Osteoblast (primary cell): ENCODE data around the gene KLHL7. TPM values are rescaled to one million over a fixed set of nuclear protein-coding genes. Genes with fewer than 3 reads are reported as not detected.
"Not testable (repeated sequence)": the region's sequence is repeated elsewhere in the genome, so short reads cannot be mapped to it uniquely, and the experiment has no call there.

ENCODE experiments used
- DNase-seq: peaks from one replicate; pipeline ENCODE4 v3.0.0; 2011; ENCODE audit warnings: low spot score, mixed read lengths; ENCODE audit not compliant: insufficient read length; ENCODE audit errors: missing footprints
- H2AFZ ChIP-seq: 2 replicates; pipeline ENCODE4 v1.6.0; 2011; ENCODE audit warnings: mild to moderate bottlenecking, low read length
- H3K27ac ChIP-seq: 2 replicates; pipeline ENCODE4 v1.5.1; 2011; ENCODE audit warnings: mild to moderate bottlenecking, low read depth, low read length, moderate library complexity
- H3K27me3 ChIP-seq: 2 replicates; pipeline ENCODE4 v1.6.0; 2012; ENCODE audit warnings: mild to moderate bottlenecking, control low read depth, inconsistent platforms, low read length, moderate library complexity; ENCODE audit not compliant: insufficient read depth
- H3K36me3 ChIP-seq: 2 replicates; pipeline ENCODE4 v1.5.1; 2011; ENCODE audit warnings: mild to moderate bottlenecking, low read length, control low read depth, moderate library complexity; ENCODE audit not compliant: insufficient read depth
- H3K4me1 ChIP-seq: 2 replicates; pipeline ENCODE4 v1.5.1; 2011; ENCODE audit warnings: mild to moderate bottlenecking, low read length, control low read depth, moderate library complexity; ENCODE audit not compliant: insufficient read depth
- H3K4me2 ChIP-seq: 2 replicates; pipeline ENCODE4 v1.6.0; 2011; ENCODE audit warnings: mild to moderate bottlenecking, low read length; ENCODE audit not compliant: insufficient read depth
- H3K4me3 ChIP-seq: fragments of 200-600 bp; sonication (generic); 3 replicates; pipeline ENCODE4 v1.5.1; 2012; ENCODE audit warnings: mild to moderate bottlenecking, low read length, inconsistent platforms; ENCODE audit not compliant: insufficient read depth
- H3K79me2 ChIP-seq: 2 replicates; pipeline ENCODE4 v1.6.0; 2012; ENCODE audit warnings: mild to moderate bottlenecking, low read length, control low read depth, inconsistent platforms; ENCODE audit not compliant: insufficient read depth
- H3K9me3 ChIP-seq: 2 replicates; pipeline ENCODE4 v1.5.1; 2011; ENCODE audit warnings: low read depth, low read length, control low read depth
- H4K20me1 ChIP-seq: 2 replicates; pipeline ENCODE4 v1.6.0; 2012; ENCODE audit warnings: mild to moderate bottlenecking, low read length, control low read depth; ENCODE audit not compliant: insufficient read depth
- total RNA-seq: library from RNA; depleted of rRNA; stranded (reverse); fragments of >200 nt; gene quantifications from 2 replicates; pipeline ENCODE4 v1.2.3, GENCODE V29; 2012
- TF ChIP-seq, protein P1 (sequence below): IDR thresholded peaks from 2 replicates; pipeline ENCODE4 v1.5.1; 2011; ENCODE audit warnings: mild to moderate bottlenecking, low read depth, low read length, moderate library complexity; ENCODE audit errors: extremely low read depth

The KLHL7 gene
- total RNA-seq, 1 donor: 44.2 TPM

DNA sequence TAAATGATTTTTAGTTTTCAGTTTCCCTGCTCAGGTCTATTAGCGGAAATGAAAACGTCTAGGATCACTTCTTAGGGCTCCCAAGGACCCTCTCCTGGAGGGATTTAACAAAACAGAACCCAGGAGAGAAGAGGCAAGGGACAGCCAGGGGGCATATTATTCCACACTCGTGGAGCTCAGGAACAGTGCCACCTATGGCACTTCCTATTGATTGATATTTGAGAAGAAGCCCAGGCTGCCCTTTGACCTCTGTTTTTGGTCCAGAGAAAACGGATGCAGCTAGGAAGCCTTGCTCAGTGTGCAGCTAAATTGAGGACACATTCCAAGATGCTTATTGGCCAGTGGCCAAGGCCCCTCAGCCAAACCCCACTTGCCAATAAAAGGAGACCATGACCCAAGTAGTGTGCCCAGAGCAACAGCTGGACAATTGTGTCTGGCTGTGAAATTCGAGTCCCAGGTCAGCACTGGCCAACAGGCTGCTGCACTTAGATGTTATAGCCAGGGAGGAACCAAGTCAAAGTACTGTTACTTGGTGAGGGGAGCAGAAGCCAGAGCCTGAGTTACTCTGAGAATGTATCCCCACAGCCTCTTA lies 117.0 kb downstream of the KLHL7 start:
- Histone ChIP-seq H3K9me3 (no peaks in the 10 kb centered on the region), H4K20me1 (no peaks in the 10 kb centered on the region), H3K4me2 (no peak overlapping the region), H3K4me3 (no peak overlapping the region), H3K4me1 (no peaks in the 10 kb centered on the region), H3K79me2 (no peaks in the 10 kb centered on the region), H2AFZ (no peak overlapping the region), H3K27me3 (peaks cover 11% of the 10 kb centered on the region), H3K36me3 (no peaks in the 10 kb centered on the region), H3K27ac (no peak overlapping the region)
- DNase-seq: no peak
- TF ChIP-seq, protein P1, sequence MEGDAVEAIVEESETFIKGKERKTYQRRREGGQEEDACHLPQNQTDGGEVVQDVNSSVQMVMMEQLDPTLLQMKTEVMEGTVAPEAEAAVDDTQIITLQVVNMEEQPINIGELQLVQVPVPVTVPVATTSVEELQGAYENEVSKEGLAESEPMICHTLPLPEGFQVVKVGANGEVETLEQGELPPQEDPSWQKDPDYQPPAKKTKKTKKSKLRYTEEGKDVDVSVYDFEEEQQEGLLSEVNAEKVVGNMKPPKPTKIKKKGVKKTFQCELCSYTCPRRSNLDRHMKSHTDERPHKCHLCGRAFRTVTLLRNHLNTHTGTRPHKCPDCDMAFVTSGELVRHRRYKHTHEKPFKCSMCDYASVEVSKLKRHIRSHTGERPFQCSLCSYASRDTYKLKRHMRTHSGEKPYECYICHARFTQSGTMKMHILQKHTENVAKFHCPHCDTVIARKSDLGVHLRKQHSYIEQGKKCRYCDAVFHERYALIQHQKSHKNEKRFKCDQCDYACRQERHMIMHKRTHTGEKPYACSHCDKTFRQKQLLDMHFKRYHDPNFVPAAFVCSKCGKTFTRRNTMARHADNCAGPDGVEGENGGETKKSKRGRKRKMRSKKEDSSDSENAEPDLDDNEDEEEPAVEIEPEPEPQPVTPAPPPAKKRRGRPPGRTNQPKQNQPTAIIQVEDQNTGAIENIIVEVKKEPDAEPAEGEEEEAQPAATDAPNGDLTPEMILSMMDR: no peak

DNA sequence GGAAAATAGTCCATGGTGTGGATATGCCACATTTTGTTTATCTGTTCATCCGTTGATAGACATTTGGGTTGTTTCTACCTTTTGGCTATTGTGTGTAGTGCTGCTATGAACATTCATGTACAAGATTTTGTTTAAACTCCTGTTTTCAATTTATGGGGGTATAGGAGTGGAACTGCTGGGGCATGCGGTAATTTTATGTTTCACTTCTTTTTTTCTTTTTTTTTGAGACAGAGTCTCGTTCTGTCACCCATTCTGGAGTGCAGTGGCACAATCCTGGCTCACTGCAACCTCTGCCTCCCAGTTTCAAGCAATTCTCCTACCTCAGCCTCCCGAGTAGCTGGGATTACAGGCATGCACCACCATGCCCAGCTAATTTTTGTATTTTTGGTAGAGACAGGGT lies 118.8 kb downstream of the KLHL7 start:
- not testable (repeated sequence) for H3K4me3 ChIP-seq, DNase-seq, H3K4me1 ChIP-seq, H4K20me1 ChIP-seq, H3K27ac ChIP-seq, H2AFZ ChIP-seq, H3K79me2 ChIP-seq, H3K9me3 ChIP-seq, H3K36me3 ChIP-seq, H3K4me2 ChIP-seq, H3K27me3 ChIP-seq

DNA sequence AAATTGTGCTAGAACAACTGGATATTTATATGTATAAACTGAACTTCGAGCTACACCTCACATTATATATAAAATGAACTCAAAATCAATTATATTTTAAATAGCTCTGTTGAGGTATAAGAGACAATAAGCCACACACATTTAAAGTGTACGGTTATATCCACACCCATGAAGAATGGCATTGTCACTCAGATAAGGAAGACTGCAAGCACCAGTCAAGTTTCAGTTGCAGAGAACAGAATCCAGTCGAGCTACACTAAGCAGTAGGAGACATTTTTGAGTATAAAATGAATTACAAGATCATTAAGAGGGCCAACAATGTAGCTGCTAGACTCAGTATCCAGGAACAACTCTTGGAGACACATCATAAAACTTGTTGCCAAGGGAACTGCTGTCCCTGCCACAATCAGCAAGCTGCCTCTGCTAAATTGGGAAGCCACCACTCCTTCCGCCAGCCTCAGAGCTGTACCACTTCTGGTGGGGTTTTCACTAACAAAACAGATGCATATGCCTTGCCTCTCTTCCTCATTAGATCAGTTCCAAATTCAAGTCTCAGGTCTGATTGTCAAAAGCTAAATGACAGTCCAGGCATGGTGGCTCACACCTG lies 121.4 kb downstream of the KLHL7 start:
- Histone ChIP-seq H3K27me3 (peaks cover 7% of the 10 kb centered on the region), H3K36me3 (no peaks in the 10 kb centered on the region), H3K4me2 (no peak overlapping the region), H4K20me1 (no peaks in the 10 kb centered on the region), H3K27ac (no peak overlapping the region), H3K4me1 (no peaks in the 10 kb centered on the region), H2AFZ (no peak overlapping the region), H3K4me3 (no peak overlapping the region), H3K79me2 (no peaks in the 10 kb centered on the region), H3K9me3 (no peaks in the 10 kb centered on the region)
- no peak for DNase-seq
- TF ChIP-seq, protein P1: no peak

Other genes starting within 250 kb of the KLHL7 start
- 103 and 121 TPM in 2 replicates for gene HYCC1, start 91.7 kb upstream of the KLHL7 start, total RNA-seq
- gene NUP42, start 76.3 kb downstream of the KLHL7 start, total RNA-seq: 22.4 and 26.2 TPM in 2 replicates
- 380 and 480 TPM in 2 replicates for gene GPNMB, start 141.0 kb downstream of the KLHL7 start, total RNA-seq
- 38.4 and 43.6 TPM in 2 replicates for gene MALSU1, start 193.6 kb downstream of the KLHL7 start, total RNA-seq